Activated naive CD8-positive, alpha-beta T cell treated with anti-CD3 and anti-CD28 coated beads, Interleukin-2, amount 10 ng/mL, durations not matched to agents 7 days and 5 days (primary cell): ENCODE data around the gene NSFL1C. TPM values are rescaled to one million over a fixed set of nuclear protein-coding genes. Genes with fewer than 3 reads are reported as not detected.

Source experiments
- ATAC-seq: fragments of 150-1000 bp; cut with Tn5 transposase; one replicate; pipeline ENCODE4 v1.10.0; 2021; ENCODE audit warnings: low read depth, moderate library complexity
- POLR2A ChIA-PET: fragments of 350-600 bp; sonication (Branson Sonifier 250); formaldehyde crosslinking; loops from one replicate; lab custom pipeline; 2021; ENCODE audit warnings: antibody characterized with exemption; lab: Charles Lee
- DNase-seq: peaks from one replicate; pipeline ENCODE4 v3.0.0; 2021
- H3K27ac Mint-ChIP-seq: one replicate; pipeline ENCODE4 v1.8.0; 2022; ENCODE audit warnings: mild to moderate bottlenecking, mixed read lengths
- H3K27me3 Mint-ChIP-seq: one replicate; pipeline ENCODE4 v1.8.0; 2022; ENCODE audit warnings: mild to moderate bottlenecking, moderate library complexity, mixed read lengths
- H3K36me3 Mint-ChIP-seq: one replicate; pipeline ENCODE4 v1.8.0; 2021; ENCODE audit warnings: mild to moderate bottlenecking, mixed read lengths
- H3K4me1 Mint-ChIP-seq: one replicate; pipeline ENCODE4 v1.8.0; 2021; ENCODE audit warnings: mixed read lengths
- H3K4me3 Mint-ChIP-seq: one replicate; pipeline ENCODE4 v1.8.0; 2022; ENCODE audit warnings: mild to moderate bottlenecking, moderate library complexity, mixed read lengths
- H3K9me3 Mint-ChIP-seq: one replicate; pipeline ENCODE4 v1.8.0; 2021; ENCODE audit warnings: mixed read lengths
- total RNA-seq, 2 experiments: library from RNA; stranded (reverse); gene quantifications; one replicate each; pipeline ENCODE4 v1.2.3, GENCODE V29; 2021

NSFL1C gene
- total RNA-seq, 2 experiments from 2014 or later = 66.9 to 67.2 TPM

DNA sequence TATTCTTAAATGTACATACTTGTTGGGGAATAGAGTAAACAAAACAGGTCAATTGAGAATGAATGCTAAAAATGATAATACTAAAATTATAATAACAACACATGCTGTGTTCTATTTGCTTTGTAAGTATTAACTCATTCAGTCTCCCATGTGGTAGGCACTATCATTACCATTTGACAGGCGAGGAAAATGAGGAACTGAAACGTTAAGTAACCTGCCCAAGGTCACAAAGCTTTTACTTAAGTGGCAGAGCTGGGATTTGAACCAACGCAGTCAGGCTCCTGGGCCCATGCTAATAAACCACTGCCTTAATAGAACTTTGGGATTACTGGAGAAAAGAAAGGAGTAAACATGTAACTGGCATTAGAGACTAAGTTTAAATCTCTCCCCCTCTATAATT lies 3.8 kb downstream of the NSFL1C start:
- H3K4me1 Mint-ChIP-seq = peaks cover 39% of the 10 kb centered on the region
- H3K9me3 Mint-ChIP-seq = no peaks in the 10 kb centered on the region
- ATAC-seq (no peak), DNase-seq (no peak)
- POLR2A ChIA-PET = no interaction called here
- H3K27ac Mint-ChIP-seq = no peak overlapping the region
- no peak overlapping the region for H3K4me3 Mint-ChIP-seq
- peaks cover 6% of the 10 kb centered on the region for H3K27me3 Mint-ChIP-seq
- H3K36me3 Mint-ChIP-seq = peaks cover 21% of the 10 kb centered on the region

DNA sequence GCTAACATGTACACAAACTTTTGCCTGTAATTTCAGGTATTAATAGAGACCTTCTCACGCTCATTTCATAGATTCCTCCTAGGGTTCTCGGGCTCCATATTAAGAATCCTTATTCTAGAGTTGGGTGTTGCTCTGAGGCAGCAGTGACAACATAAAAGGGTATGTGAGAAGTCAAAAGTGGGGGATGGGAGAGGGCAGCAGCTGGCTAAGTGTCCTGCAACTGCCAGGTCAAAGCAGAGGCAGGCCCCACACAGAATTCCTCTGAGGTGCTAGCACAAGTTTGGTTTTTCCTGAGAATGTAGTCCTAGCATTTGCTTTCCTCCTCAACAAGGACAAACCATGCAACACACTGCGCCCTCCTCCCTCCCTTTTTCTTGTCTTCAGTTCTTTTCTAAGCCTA lies 4.6 kb downstream of the NSFL1C start:
- H3K4me1 Mint-ChIP-seq = peaks cover 31% of the 10 kb centered on the region
- POLR2A ChIA-PET = no interaction called here
- H3K9me3 Mint-ChIP-seq = no peaks in the 10 kb centered on the region
- H3K27ac Mint-ChIP-seq = no peak overlapping the region
- no peak for DNase-seq
- H3K27me3 Mint-ChIP-seq = no peaks in the 10 kb centered on the region
- no peak overlapping the region for H3K4me3 Mint-ChIP-seq
- H3K36me3 Mint-ChIP-seq = peaks cover 22% of the 10 kb centered on the region
- no peak for ATAC-seq

DNA sequence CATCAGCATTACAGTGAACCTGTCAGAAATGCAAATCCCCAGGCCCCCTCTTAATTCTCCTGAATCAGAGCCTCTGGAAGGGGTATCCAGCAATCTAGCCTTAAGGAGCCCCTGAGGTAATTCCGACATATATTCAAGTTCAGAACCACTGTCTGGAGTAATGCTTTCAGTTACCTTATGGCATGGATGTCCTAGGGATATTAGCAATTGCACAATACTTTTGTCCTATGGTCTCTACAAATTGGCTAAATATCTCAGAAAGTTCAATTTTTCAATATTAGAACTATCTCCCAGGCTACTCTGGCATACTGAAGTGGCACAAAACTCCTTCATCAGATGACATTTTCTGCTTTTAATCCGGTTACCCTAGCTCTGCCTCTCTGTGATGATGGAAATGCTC lies 6.4 kb downstream of the NSFL1C start:
- Mint-ChIP-seq H3K9me3 (no peaks in the 10 kb centered on the region), H3K36me3 (peaks cover 23% of the 10 kb centered on the region), H3K27ac (no peak overlapping the region), H3K27me3 (no peaks in the 10 kb centered on the region), H3K4me3 (no peak overlapping the region), H3K4me1 (peaks cover 23% of the 10 kb centered on the region)
- DNase-seq (no peak), ATAC-seq (no peak)
- POLR2A ChIA-PET = no interaction called here

DNA sequence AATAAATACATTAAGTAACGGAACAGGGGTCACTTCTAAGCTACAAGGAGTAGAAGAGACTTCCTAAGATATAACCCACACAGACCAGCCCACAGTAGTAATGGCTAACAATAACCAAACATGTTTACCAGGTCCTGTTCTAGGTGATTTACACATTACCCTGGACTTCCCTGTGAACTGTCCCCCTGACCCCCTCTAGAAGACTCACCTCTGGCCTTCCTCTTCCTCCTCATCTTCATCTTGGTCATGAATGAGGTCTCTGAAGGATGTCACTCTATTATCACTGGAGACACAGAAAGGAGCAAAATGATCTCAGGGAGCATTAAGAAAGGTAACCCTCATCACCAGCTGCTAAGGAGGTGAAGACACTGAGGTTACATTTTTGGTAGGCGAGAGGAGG lies 8.7 kb downstream of the NSFL1C start:
- H3K36me3 Mint-ChIP-seq = peaks cover 35% of the 10 kb centered on the region
- H3K9me3 Mint-ChIP-seq = no peaks in the 10 kb centered on the region
- H3K27me3 Mint-ChIP-seq = no peaks in the 10 kb centered on the region
- POLR2A ChIA-PET = no interaction called here
- no peak overlapping the region for H3K4me3 Mint-ChIP-seq
- no peak for DNase-seq
- H3K27ac Mint-ChIP-seq = no peak overlapping the region
- no peak for ATAC-seq
- H3K4me1 Mint-ChIP-seq = peaks cover under 1% of the 10 kb centered on the region

DNA sequence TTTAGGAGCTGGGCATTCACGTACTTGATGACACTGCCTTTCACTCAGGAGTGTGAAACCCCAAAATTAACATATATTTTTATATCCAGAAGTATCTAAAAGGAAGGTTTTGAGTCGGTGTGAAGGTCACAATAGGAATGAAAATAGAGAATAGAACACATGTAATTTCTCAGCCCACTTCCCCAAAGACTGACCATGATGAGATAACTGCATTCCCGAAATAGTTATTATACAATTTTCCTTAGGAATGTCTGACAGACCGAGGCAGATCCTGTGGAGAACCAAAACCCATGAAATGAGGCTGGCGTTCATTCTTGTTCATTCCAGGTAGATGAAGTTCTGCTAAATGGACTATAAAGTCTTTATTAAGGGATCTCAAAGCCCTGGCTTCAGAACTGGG lies 10.3 kb downstream of the NSFL1C start:
- H3K27ac Mint-ChIP-seq = no peak overlapping the region
- peaks cover 50% of the 10 kb centered on the region for H3K36me3 Mint-ChIP-seq
- peaks cover under 1% of the 10 kb centered on the region for H3K9me3 Mint-ChIP-seq
- no peaks in the 10 kb centered on the region for H3K27me3 Mint-ChIP-seq
- POLR2A ChIA-PET = no interaction called here
- no peak for ATAC-seq
- no peaks in the 10 kb centered on the region for H3K4me1 Mint-ChIP-seq
- no peak for DNase-seq
- no peak overlapping the region for H3K4me3 Mint-ChIP-seq

DNA sequence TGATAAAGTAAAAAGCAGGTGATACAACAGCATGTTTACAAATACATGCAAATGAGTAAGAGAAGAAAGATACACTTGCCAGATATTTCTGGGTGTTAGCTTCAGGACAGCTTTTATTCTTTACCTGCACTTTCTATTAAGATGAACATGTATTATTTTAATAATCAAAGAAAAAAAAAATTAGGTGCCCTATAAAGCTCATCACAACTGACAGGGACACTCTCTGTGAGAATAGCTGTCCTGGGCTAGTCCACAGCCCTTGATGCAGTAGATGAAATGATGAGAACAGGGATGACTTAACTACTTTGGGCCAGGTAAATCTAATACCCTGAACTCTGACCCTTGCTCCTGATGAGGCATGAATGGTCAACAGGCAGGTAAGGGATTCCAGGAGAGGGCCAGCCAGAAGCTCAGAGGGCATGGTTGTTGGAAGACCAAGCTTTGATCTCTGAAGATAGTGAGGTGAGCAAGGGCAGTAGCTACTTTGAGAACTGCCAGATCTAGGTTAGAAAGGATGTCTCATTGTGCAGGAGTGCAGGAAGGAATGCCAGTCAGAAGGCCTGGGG lies 15.6 kb downstream of the NSFL1C start:
- H3K36me3 Mint-ChIP-seq = peaks cover 56% of the 10 kb centered on the region
- no peaks in the 10 kb centered on the region for H3K27me3 Mint-ChIP-seq
- H3K9me3 Mint-ChIP-seq = peaks cover 3% of the 10 kb centered on the region
- no peak overlapping the region for H3K27ac Mint-ChIP-seq
- no peak overlapping the region for H3K4me3 Mint-ChIP-seq
- DNase-seq = no peak
- no peaks in the 10 kb centered on the region for H3K4me1 Mint-ChIP-seq
- no peak for ATAC-seq
- POLR2A ChIA-PET = no interaction called here

DNA sequence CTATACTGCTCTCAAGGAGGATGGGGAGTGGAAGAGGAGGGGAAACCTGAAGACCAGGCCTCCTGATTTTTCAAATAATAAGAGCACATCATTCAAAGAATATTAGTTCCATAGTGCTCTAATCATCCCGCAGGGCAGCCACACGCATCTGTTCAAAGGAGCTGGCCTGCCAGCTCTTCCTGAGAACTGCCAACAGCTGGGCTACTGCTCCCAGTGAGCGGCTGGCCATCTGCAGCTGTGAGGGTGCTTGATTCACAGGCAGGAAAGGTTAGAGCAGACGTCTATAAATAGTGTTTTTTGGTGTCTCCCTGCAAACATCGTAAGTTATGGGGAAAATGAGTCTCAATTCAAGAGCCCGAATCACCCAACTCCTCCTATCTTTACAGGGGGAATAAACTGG lies 17.3 kb downstream of the NSFL1C start:
- Mint-ChIP-seq H3K27ac (no peak overlapping the region), H3K9me3 (peaks cover 3% of the 10 kb centered on the region), H3K4me1 (no peaks in the 10 kb centered on the region), H3K36me3 (peaks cover 52% of the 10 kb centered on the region), H3K4me3 (no peak overlapping the region), H3K27me3 (no peaks in the 10 kb centered on the region)
- no peak for DNase-seq
- no peak for ATAC-seq
- POLR2A ChIA-PET = no interaction called here

DNA sequence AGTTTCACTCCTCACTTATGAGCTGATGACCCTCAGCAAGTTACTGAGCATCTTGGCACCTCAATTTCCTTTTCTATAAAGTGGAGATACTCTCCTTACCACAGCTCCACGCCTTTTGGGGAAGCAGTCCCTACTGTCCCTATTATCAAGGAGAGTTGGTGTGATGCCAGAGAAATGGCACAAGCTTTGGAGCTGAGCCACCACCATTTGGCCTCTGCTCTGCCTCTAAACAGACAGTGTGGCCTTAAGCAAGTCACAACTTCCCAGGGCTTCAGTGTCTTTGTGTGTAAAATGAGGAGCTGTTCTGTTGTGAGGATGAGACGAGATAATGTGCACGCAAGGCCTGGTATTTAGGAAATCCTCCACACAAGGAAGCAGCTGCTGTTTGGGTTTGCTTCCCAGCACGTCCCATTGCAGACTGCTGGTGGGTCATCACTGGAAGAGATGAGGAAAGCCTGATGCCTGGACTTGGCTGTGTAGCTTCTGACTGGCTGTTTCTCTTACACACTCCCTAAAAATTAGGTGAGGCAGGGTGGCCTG lies 18.5 kb downstream of the NSFL1C start:
- Mint-ChIP-seq H3K4me3 (no peak overlapping the region), H3K4me1 (no peaks in the 10 kb centered on the region), H3K27me3 (no peaks in the 10 kb centered on the region), H3K27ac (no peak overlapping the region), H3K36me3 (peaks cover 53% of the 10 kb centered on the region), H3K9me3 (peaks cover 3% of the 10 kb centered on the region)
- no peak for DNase-seq
- POLR2A ChIA-PET = no interaction called here
- no peak for ATAC-seq

DNA sequence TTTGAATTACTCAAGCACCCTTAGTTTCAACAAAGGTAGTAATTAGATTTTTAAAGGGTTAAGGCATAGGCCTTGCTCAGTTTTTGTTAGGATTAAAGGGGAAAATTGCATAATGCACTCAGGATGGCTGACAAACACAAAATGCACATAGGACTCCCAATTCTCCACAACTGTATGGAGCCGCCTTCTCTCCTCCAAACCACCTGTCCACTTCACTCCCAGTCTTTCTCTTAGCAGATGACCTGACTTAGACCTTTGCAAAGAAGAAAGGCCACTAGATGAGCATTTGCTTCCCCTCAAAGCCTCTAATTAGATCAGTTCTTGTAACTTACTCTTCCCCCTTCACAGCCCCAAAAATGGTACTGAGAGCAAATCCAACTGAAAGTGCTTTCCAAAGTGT lies 20.1 kb downstream of the NSFL1C start:
- Mint-ChIP-seq H3K4me1 (peaks cover 2% of the 10 kb centered on the region), H3K36me3 (peaks cover 42% of the 10 kb centered on the region), H3K4me3 (no peak overlapping the region), H3K9me3 (peaks cover 3% of the 10 kb centered on the region), H3K27ac (peak overlapping the region; percentile 33), H3K27me3 (no peaks in the 10 kb centered on the region)
- ATAC-seq = no peak
- POLR2A ChIA-PET = no interaction called here
- no peak for DNase-seq

DNA sequence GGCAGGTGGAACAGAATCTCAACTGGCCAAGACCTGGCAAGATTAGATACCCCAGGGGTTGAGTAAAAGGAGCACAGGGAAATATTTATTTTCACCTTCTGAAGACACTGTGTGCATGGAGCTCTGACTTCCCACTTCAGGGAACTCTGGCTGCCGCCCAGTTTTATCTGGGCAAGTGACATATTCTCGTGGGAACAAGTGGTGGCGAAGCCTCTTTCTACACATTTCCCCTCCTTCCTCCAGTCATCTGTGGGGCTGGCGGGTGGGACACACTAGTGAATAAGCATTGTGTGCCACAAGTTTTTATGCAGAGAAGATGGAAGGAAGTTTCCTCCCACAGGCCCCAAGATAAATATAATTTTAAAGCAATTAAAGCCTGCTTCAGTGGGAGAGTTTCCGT lies 23.6 kb downstream of the NSFL1C start:
- no peak overlapping the region for H3K27ac Mint-ChIP-seq
- POLR2A ChIA-PET = no interaction called here
- peaks cover 29% of the 10 kb centered on the region for H3K36me3 Mint-ChIP-seq

DNA sequence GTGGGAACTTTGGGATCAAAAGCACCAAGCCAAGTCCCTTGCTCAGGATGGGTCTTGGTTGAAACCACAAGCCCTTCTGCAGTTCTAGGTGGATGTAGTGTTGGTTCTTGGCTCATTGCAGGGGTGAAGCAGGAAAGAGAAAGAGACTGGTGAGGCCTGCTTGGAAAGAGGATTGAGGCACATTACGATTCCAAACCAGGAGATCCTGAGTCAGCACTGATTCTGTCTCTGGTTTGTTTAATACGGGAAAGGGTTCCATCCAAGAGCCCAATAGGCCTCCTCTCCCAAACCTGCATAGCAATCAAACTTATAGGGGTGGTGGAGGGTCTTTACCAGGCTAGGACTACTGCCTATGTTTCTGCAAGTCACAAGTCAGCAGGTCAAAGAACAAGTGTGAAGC lies 24.3 kb downstream of the NSFL1C start:
- ATAC-seq (no peak), DNase-seq (no peak)
- no peaks in the 10 kb centered on the region for H3K27me3 Mint-ChIP-seq
- no peak overlapping the region for H3K4me3 Mint-ChIP-seq
- POLR2A ChIA-PET = no interaction called here
- no peak overlapping the region for H3K27ac Mint-ChIP-seq
- no peaks in the 10 kb centered on the region for H3K9me3 Mint-ChIP-seq
- H3K4me1 Mint-ChIP-seq = peaks cover 16% of the 10 kb centered on the region
- H3K36me3 Mint-ChIP-seq = peaks cover 25% of the 10 kb centered on the region

More for the DNA sequence above, 23.6 kb downstream of the NSFL1C start:
- peaks cover 15% of the 10 kb centered on the region for H3K4me1 Mint-ChIP-seq
- ATAC-seq (no peak), DNase-seq (no peak)
- no peaks in the 10 kb centered on the region for H3K9me3 Mint-ChIP-seq
- no peaks in the 10 kb centered on the region for H3K27me3 Mint-ChIP-seq
- no peak overlapping the region for H3K4me3 Mint-ChIP-seq

DNA sequence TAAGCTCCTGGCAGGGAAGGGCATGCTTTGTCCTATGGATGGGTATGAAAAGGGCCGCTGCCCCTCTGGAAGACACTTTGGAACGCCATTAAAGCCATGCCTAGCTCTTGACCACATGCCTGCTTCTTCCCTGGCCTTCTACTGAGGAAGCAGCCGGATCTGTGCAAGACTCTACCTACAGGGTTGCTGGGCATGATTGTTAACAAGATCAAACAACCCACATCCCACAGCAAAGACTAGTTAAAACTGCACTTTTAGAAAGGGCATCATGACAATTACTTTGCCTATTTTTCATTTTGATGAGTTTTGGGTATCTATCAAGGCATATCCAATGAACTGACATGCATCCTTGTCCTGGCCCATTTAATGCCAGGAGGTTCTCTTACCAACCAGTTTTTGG lies 25.5 kb downstream of the NSFL1C start:
- ATAC-seq (no peak), DNase-seq (no peak)
- POLR2A ChIA-PET = no interaction called here
- Mint-ChIP-seq H3K27ac (no peak overlapping the region), H3K27me3 (no peaks in the 10 kb centered on the region), H3K4me1 (peaks cover 18% of the 10 kb centered on the region), H3K36me3 (peaks cover 20% of the 10 kb centered on the region), H3K4me3 (no peak overlapping the region), H3K9me3 (no peaks in the 10 kb centered on the region)

DNA sequence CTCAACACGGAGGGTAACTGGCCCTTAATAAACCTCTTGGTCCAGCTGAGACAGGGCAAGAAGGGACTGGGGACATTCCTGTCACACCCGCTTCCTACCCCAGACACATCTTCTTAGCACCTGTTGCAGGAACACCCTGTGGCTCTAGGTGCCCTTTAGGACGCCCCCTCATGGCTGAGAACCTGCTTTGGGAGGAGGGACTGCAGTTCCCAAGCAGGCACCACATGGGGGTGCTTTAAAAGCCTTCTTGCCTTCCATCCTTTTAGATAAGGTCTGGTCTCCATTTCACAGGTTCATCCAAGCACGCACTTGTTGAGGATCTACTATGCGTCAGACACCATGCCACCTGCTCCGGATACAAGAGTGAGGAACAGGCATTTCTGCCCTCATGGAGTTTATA lies 26.6 kb downstream of the NSFL1C start:
- Mint-ChIP-seq H3K27ac (no peak overlapping the region), H3K27me3 (no peaks in the 10 kb centered on the region), H3K36me3 (peaks cover 15% of the 10 kb centered on the region), H3K9me3 (no peaks in the 10 kb centered on the region), H3K4me3 (no peak overlapping the region), H3K4me1 (peaks cover 25% of the 10 kb centered on the region)
- POLR2A ChIA-PET = no interaction called here
- no peak for DNase-seq
- no peak for ATAC-seq

DNA sequence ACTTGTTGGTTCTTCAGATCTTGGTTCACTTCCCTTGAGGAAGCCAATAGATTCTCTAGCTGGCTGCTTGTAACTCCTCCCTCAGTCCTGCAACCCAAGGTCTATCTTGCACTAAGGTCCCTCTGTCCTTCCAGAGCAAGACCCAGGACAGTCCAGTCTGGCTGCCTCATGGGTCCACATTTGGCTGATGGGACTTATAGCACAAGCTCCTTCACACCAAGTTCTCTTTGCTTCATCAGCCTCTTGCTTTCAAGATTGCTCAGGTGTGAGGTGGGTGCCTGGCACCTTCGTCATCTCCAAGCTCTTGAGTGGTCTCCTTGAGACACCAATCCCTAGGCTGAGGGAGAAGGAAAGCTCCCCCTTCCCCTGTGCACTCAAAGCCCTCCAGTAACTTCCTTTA lies 28.3 kb downstream of the NSFL1C start:
- Mint-ChIP-seq H3K4me1 (peaks cover 33% of the 10 kb centered on the region), H3K4me3 (no peak overlapping the region), H3K9me3 (no peaks in the 10 kb centered on the region), H3K27me3 (peaks cover 2% of the 10 kb centered on the region), H3K36me3 (peaks cover 12% of the 10 kb centered on the region), H3K27ac (peak overlapping the region; percentile 38)
- DNase-seq (no peak), ATAC-seq (no peak)
- POLR2A ChIA-PET = interaction anchor here (0.6 to 2.1 kb wide), 2 partner anchors 46 to 72 kb away, joined by 3 to 7 read pairs; partner anchors contain the start of gene FKBP1A
